NOMO-1 treated with dmso at 0.1 percent for 144 hours (cell line): ENCODE measurements around the gene TBC1D3G.
"Not testable (repeated sequence)": the region's sequence is repeated elsewhere in the genome, so short reads cannot be mapped to it uniquely, and the experiment has no call there.

Experiments used
- DNase-seq: peaks from one replicate; lab custom pipeline; 2025; ENCODE audit not compliant: unreplicated experiment; lab: John Stamatoyannopoulos, UW

The TBC1D3G gene

GRCh38 chr17:36323584-36323983 lies at the start of gene TBC1D3G:
TBC1D3G (plus strand) TSS chr17:36323884; CDS start chr17:36325412, 1,528 bp downstream.
- DNase-seq: not testable (repeated sequence)

GRCh38 chr17:36283256-36283655 lies 40.4 kb upstream of the TBC1D3G start:
- DNase-seq: not testable (repeated sequence)

GRCh38 chr17:36284219-36284618 lies 39.5 kb upstream of the TBC1D3G start:
- not testable (repeated sequence) for DNase-seq

GRCh38 chr17:36289965-36290612 lies 33.6 kb upstream of the TBC1D3G start:
- DNase-seq: not testable (repeated sequence)

- DNase-seq: not testable (repeated sequence)
These were observed 28.5 kb upstream of the TBC1D3G start for GRCh38 chr17:36295161-36295560.

GRCh38 chr17:36315736-36316135 lies 7.9 kb upstream of the TBC1D3G start:
- not testable (repeated sequence) for DNase-seq

GRCh38 chr17:36362496-36362895 lies 38.8 kb downstream of the TBC1D3G start:
- DNase-seq: not testable (repeated sequence)

- DNase-seq: not testable (repeated sequence)
These were observed 52.3 kb downstream of the TBC1D3G start for GRCh38 chr17:36375938-36376337.
